ENCODE results near the gene RGS19. TPM values are rescaled to one million over a fixed set of nuclear protein-coding genes. Genes with fewer than 3 reads are reported as not detected.

RGS19 gene
- total RNA-seq, 1 experiment from 2014 or later = 12.8 TPM

- no peak overlapping the region; a peak in 1 of 7 replicates for H3K27ac Mint-ChIP-seq
- H3K79me1 ChIP-seq (ENCODE audit: insufficient read depth, low read depth, low read length, poor library complexity, severe bottlenecking) = no peaks in the 10 kb centered on the region
- no peak overlapping the region for H3K14ac ChIP-seq (ENCODE audit: insufficient read depth, low read length)
- H3K4me1 ChIP-seq (ENCODE audit: insufficient read depth, low read length) = no peaks in the 10 kb centered on the region
- no peak overlapping the region for H2AFZ ChIP-seq (ENCODE audit: low read length)
- no peak overlapping the region for H4K91ac ChIP-seq (ENCODE audit: insufficient read length, low read depth, low read length)
- H3K4me2 ChIP-seq (ENCODE audit: insufficient read depth, insufficient read length, low read length) = no peak overlapping the region
- no peak overlapping the region for H2BK120ac ChIP-seq (ENCODE audit: low read depth, low read length, poor library complexity, severe bottlenecking)
- TF ChIP-seq, protein P1, sequence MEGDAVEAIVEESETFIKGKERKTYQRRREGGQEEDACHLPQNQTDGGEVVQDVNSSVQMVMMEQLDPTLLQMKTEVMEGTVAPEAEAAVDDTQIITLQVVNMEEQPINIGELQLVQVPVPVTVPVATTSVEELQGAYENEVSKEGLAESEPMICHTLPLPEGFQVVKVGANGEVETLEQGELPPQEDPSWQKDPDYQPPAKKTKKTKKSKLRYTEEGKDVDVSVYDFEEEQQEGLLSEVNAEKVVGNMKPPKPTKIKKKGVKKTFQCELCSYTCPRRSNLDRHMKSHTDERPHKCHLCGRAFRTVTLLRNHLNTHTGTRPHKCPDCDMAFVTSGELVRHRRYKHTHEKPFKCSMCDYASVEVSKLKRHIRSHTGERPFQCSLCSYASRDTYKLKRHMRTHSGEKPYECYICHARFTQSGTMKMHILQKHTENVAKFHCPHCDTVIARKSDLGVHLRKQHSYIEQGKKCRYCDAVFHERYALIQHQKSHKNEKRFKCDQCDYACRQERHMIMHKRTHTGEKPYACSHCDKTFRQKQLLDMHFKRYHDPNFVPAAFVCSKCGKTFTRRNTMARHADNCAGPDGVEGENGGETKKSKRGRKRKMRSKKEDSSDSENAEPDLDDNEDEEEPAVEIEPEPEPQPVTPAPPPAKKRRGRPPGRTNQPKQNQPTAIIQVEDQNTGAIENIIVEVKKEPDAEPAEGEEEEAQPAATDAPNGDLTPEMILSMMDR (conservative IDR thresholded peaks at IDR 0.05) = peak; percentile 94
- H3K4me1 Mint-ChIP-seq = peaks cover 28 to 38% of the 10 kb centered on the region in 2 experiments
- H2AK5ac ChIP-seq (ENCODE audit: insufficient read length, low read length) = no peak overlapping the region
- H3K9ac ChIP-seq (ENCODE audit: extremely low read depth, insufficient read length, low read length) = no peak overlapping the region
- H3K4me3 Mint-ChIP-seq = peak overlapping the region in 1 of 2 experiments; percentile 23; a peak in 1 of 5 replicates
- no peaks in the 10 kb centered on the region; a peak in 1 of 5 replicates for H3K9me3 Mint-ChIP-seq
- H3K27me3 ChIP-seq (ENCODE audit: insufficient read depth, low read length) = no peaks in the 10 kb centered on the region
- H4K8ac ChIP-seq (replicated peaks; ENCODE audit: insufficient read length, low read depth, low read length) = no peak overlapping the region
- H3T11ph ChIP-seq (ENCODE audit: low read length) = no peak overlapping the region
- H3K23ac ChIP-seq (ENCODE audit: insufficient read length, low read depth, low read length) = no peak overlapping the region
- no peaks in the 10 kb centered on the region for H3K79me2 ChIP-seq (ENCODE audit: insufficient read depth, low read length)
- H4K5ac ChIP-seq (ENCODE audit: insufficient read length, low read depth, low read length) = no peak overlapping the region
- peak; percentile 90 for DNase-seq
- no peak overlapping the region for H2BK12ac ChIP-seq (ENCODE audit: insufficient read length, low read depth, low read length)
- H3K56ac ChIP-seq (ENCODE audit: insufficient read length, low read depth, low read length) = no peak overlapping the region
- H2BK15ac ChIP-seq (ENCODE audit: low read depth, low read length) = no peak overlapping the region
- H2BK20ac ChIP-seq (ENCODE audit: low read depth, low read length, poor library complexity, severe bottlenecking) = no peak overlapping the region
- H3K36me3 Mint-ChIP-seq (ENCODE audit: insufficient read depth in 1 of 3, low read depth in 3 of 3) = no peaks in the 10 kb centered on the region; a peak in 1 of 7 replicates
- WGBS (ENCODE audit: extremely low coverage, insufficient read length, low lambda C conversion rate) = no CpG with 5 or more reads among the region's 33 CpGs
- no peak overlapping the region for H3K27ac ChIP-seq (ENCODE audit: insufficient read length, low read depth, low read length)
- H3K4ac ChIP-seq (ENCODE audit: low read depth, low read length) = no peak overlapping the region
- no peak overlapping the region for H3K18ac ChIP-seq (ENCODE audit: insufficient read length, low read depth, low read length)
- no peaks in the 10 kb centered on the region for H3K23me2 ChIP-seq (ENCODE audit: insufficient read length, low read depth, low read length, poor library complexity, severe bottlenecking)
- H3K9me3 ChIP-seq (ENCODE audit: control insufficient read depth, low read depth, low read length) = no peaks in the 10 kb centered on the region
- H4K20me1 ChIP-seq (ENCODE audit: control insufficient read depth, insufficient read depth, insufficient read length) = no peaks in the 10 kb centered on the region
- H2BK5ac ChIP-seq (ENCODE audit: insufficient read length, low read length) = no peak overlapping the region
- peaks cover 12% of the 10 kb centered on the region for H3K27me3 Mint-ChIP-seq (ENCODE audit: low read depth)
Measured at GRCh38 chr20:64057628-64058498, 21.5 kb downstream of the RGS19 start.

All from H9 (cell line).